ENCODE data around the gene DSPP.

- TF ChIP-seq EZH2phosphoT487 (IDR thresholded peaks at IDR 0.05; ENCODE audit: unreplicated experiment): no peak
- no peak for TF ChIP-seq CTCF (conservative IDR thresholded peaks at IDR 0.05; ENCODE audit: low read depth in 2 of 2)
- no peak for TF ChIP-seq EZH2 (IDR thresholded peaks at IDR 0.05; ENCODE audit: low read depth, unreplicated experiment)
- no peak for TF ChIP-seq POLR2AphosphoS5 (IDR thresholded peaks at IDR 0.05; ENCODE audit: low read depth)
- TF ChIP-seq JUNB (IDR thresholded peaks at IDR 0.05; ENCODE audit: unreplicated experiment): no peak
- no peak for TF ChIP-seq REST (IDR thresholded peaks at IDR 0.05; ENCODE audit: unreplicated experiment)
- TF ChIP-seq ETS1 (IDR thresholded peaks at IDR 0.05): no peak
Measured at GRCh38 chr4:87592124-87592523, 16.2 kb upstream of the DSPP start.

Data from GM23338 (cell line).